Common myeloid progenitor, CD34-positive (primary cell): ENCODE data around the gene NUTM2F.
A peak's percentile ranks its signal among the peaks of the same experiment; 100 is the strongest.
"Not testable (repeated sequence)": the region's sequence is repeated elsewhere in the genome, so short reads cannot be mapped to it uniquely, and the experiment has no call there.

Experiments
- CTCF ChIA-PET: fragments of 350-600 bp; sonication (Branson Sonifier 250); formaldehyde crosslinking; loops from one replicate; lab custom pipeline; 2021; ENCODE audit warnings: antibody characterized with exemption; lab: Charles Lee
- POLR2A ChIA-PET: fragments of 350-600 bp; sonication (Branson Sonifier 250); formaldehyde crosslinking; loops from one replicate; lab custom pipeline; 2021; ENCODE audit warnings: antibody characterized with exemption; lab: Charles Lee
- DNase-seq, 3 donors: peaks; one replicate each; pipeline versions ENCODE4 v3.0.0 to v3.0.0-alpha.2; 2013
- H3K27ac ChIP-seq, 2 experiments: 1 replicate in 1 of 2; 2 replicates in 1 of 2; pipeline ENCODE4 v1.7.0; 2013; ENCODE audit warnings: inconsistent platforms in 2 of 2, low read length in 2 of 2, mild to moderate bottlenecking in 2 of 2, low read depth in 1 of 2, moderate library complexity in 1 of 2; ENCODE audit not compliant: severe bottlenecking in 2 of 2, insufficient read depth in 1 of 2, poor library complexity in 1 of 2
- H3K27me3 ChIP-seq, 5 experiments: replicated peaks in 2 of 5; 1 replicate in 3 of 5; 2 replicates in 2 of 5; pipeline versions ENCODE4 v1.6.1 to v1.7.0; 2013; ENCODE audit warnings: low read length in 4 of 5, mild to moderate bottlenecking in 2 of 5, moderate library complexity in 2 of 5, inconsistent platforms in 1 of 5; ENCODE audit not compliant: insufficient read depth in 5 of 5, control insufficient read depth in 4 of 5
- H3K36me3 ChIP-seq, 4 experiments: 1 replicate in 2 of 4; 2 replicates in 2 of 4; pipeline versions ENCODE4 v1.6.1 to v1.7.0; 2013; ENCODE audit warnings: low read length in 3 of 4, control low read depth in 1 of 4, mild to moderate bottlenecking in 1 of 4; ENCODE audit not compliant: control insufficient read depth in 4 of 4, insufficient read depth in 4 of 4
- H3K4me1 ChIP-seq, 4 experiments: 1 replicate in 3 of 4; 2 replicates in 1 of 4; pipeline versions ENCODE4 v1.6.1 to v1.7.1; 2013; ENCODE audit warnings: low read length in 3 of 4, mild to moderate bottlenecking in 3 of 4, control low read depth in 1 of 4, inconsistent platforms in 1 of 4, moderate library complexity in 1 of 4; ENCODE audit not compliant: control insufficient read depth in 4 of 4, insufficient read depth in 4 of 4; ENCODE audit errors: control extremely low read depth in 1 of 4
- H3K4me3 ChIP-seq, 7 experiments: 1 replicate in 4 of 7; 2 replicates in 3 of 7; pipeline versions ENCODE4 v1.5.1 to v1.7.0; 2013; ENCODE audit warnings: mild to moderate bottlenecking in 7 of 7, low read length in 6 of 7, moderate library complexity in 6 of 7, inconsistent platforms in 2 of 7, low read depth in 2 of 7, control low read depth in 1 of 7; ENCODE audit not compliant: insufficient read depth in 4 of 7, control insufficient read depth in 1 of 7; ENCODE audit errors: extremely low read depth in 1 of 7
- H3K9me3 ChIP-seq, 5 experiments: 1 replicate in 4 of 5; 2 replicates in 1 of 5; pipeline versions ENCODE4 v1.6.1 to v1.7.1; 2013; ENCODE audit warnings: low read length in 4 of 5, mild to moderate bottlenecking in 2 of 5, inconsistent platforms in 1 of 5, low read depth in 1 of 5, moderate library complexity in 1 of 5; ENCODE audit not compliant: control insufficient read depth in 4 of 5, insufficient read depth in 2 of 5; ENCODE audit errors: control extremely low read depth in 1 of 5
- WGBS: methylation state at CpG from one replicate; pipeline ENCODE4 v1.1.5; 2013; ENCODE audit not compliant: insufficient coverage; 5-methylcytosine and 5-hydroxymethylcytosine counted together

The NUTM2F gene

GRCh38 chr9:94289691-94290090 lies 38.8 kb downstream of the NUTM2F start:
- WGBS, result 100% methylated on average over 2 of the region's 2 CpGs
- H3K4me3 ChIP-seq, result no peak overlapping the region
- no peaks in the 10 kb centered on the region for H3K27me3 ChIP-seq
- ChIA-PET POLR2A (no interaction called here), CTCF (no interaction called here)
- no peaks in the 10 kb centered on the region for H3K4me1 ChIP-seq
- peaks cover 12 to 63% (median 37%) of the 10 kb centered on the region in 4 experiments for H3K36me3 ChIP-seq
- peaks cover 0 to 6% (median 1%) of the 10 kb centered on the region in 5 experiments for H3K9me3 ChIP-seq
- DNase-seq, result no peak
- no peak overlapping the region for H3K27ac ChIP-seq

DNA sequence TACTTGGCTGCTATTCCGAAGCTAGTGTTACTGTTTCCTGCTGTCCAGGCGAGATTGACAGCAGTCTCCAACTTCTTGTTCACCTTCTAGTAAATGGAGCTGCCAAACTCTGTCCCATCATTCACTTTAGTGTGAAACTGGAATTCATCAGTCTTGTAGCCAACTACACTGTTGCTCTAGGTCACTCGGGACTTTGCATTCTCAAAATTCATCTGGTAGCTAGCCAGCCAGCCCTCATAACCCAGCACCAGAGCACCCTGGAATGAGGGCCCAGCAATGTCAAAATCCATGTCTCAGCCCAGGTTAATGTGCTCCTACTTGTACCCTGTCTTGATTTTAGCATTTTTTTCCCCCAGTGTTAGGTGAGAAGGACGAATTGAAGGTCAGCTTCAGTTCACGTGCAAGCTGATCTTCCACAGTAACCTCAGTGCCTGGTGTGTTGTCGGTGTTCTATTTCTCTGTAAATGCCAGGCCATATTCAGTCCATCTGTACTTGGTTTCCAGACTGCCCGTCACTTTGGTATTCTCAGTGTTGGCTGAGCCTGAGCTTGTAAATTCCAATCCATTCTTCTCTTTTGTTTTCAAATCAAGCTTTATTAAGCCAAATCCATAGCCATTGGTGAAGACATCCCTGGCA lies 40.4 kb downstream of the NUTM2F start:
- WGBS, result 100% methylated on average over 6 of the region's 7 CpGs
- DNase-seq, result no peak
- Histone ChIP-seq H3K4me3 (no peak overlapping the region), H3K9me3 (peaks cover 0 to 9% (median 1%) of the 10 kb centered on the region in 5 experiments), H3K4me1 (no peaks in the 10 kb centered on the region), H3K27me3 (no peaks in the 10 kb centered on the region), H3K27ac (no peak overlapping the region), H3K36me3 (peaks cover 5 to 61% (median 31%) of the 10 kb centered on the region in 4 experiments)
- ChIA-PET POLR2A (no interaction called here), CTCF (no interaction called here)

- no CpG with 5 or more reads among the region's 3 CpGs for WGBS
- Histone ChIP-seq H3K4me1 (no peaks in the 10 kb centered on the region), H3K9me3 (peaks cover 0 to 16% (median 4%) of the 10 kb centered on the region in 5 experiments), H3K36me3 (peaks cover 7 to 60% (median 24%) of the 10 kb centered on the region in 4 experiments), H3K4me3 (no peak overlapping the region), H3K27me3 (no peaks in the 10 kb centered on the region), H3K27ac (no peak overlapping the region)
- DNase-seq, result no peak
- ChIA-PET POLR2A (no interaction called here), CTCF (no interaction called here)
These were observed 42.3 kb downstream of the NUTM2F start for GRCh38 chr9:94286116-94286515.

- DNase-seq, result no peak
- peaks cover 17 to 64% (median 32%) of the 10 kb centered on the region in 4 experiments for H3K36me3 ChIP-seq
- H3K4me3 ChIP-seq, result no peak overlapping the region
- CTCF ChIA-PET, result no interaction called here
- no peaks in the 10 kb centered on the region for H3K4me1 ChIP-seq
- POLR2A ChIA-PET, result no interaction called here
- H3K27me3 ChIP-seq, result no peaks in the 10 kb centered on the region
- no peak overlapping the region for H3K27ac ChIP-seq
- peaks cover 3 to 47% (median 23%) of the 10 kb centered on the region in 5 experiments for H3K9me3 ChIP-seq
These were observed 47.3 kb downstream of the NUTM2F start for GRCh38 chr9:94281101-94281500.

DNA sequence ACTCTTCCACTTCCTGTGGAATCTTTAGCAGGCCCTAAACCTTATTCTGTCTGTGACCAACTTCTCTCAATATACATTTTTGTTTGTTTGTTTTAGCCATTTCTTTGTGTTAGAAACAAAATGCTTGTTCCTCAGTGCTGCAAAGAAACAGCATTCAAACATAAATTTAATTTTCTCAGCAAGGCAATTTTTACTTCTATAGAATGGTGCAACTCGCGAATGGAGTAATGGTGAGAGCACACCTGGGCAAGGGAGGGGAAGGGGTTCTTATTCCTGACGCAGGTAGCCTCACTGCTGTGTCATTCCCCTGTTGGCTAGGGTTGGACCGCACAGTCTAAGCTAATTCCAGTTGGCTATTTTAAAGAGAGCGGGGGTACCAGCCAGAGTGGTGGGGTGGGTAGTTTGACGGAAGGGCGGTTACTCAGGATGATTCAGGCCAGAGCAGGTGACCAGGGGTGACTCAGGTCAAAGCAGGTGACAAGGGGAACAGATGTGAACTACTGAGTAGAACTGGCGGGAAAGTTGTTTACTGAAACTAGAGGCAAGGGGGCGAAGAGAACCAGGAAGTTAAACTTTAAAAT lies 47.9 kb downstream of the NUTM2F start:
- WGBS, result 97% methylated on average over 5 of the region's 9 CpGs
- CTCF ChIA-PET, result no interaction called here
- no peak overlapping the region for H3K4me3 ChIP-seq
- no peaks in the 10 kb centered on the region for H3K27me3 ChIP-seq
- peaks cover 3 to 50% (median 23%) of the 10 kb centered on the region in 5 experiments for H3K9me3 ChIP-seq
- POLR2A ChIA-PET, result no interaction called here
- no peaks in the 10 kb centered on the region for H3K4me1 ChIP-seq
- no peak overlapping the region for H3K27ac ChIP-seq
- peaks cover 15 to 66% (median 31%) of the 10 kb centered on the region in 4 experiments for H3K36me3 ChIP-seq
- DNase-seq, result no peak

- ChIA-PET CTCF (no interaction called here), POLR2A (no interaction called here)
- Histone ChIP-seq H3K27ac (peak overlapping the region in 1 of 2 experiments; percentile 45), H3K4me3 (no peak overlapping the region), H3K27me3 (no peaks in the 10 kb centered on the region), H3K36me3 (peaks cover 15 to 70% (median 36%) of the 10 kb centered on the region in 4 experiments), H3K9me3 (peaks cover 8 to 51% (median 23%) of the 10 kb centered on the region in 5 experiments), H3K4me1 (no peaks in the 10 kb centered on the region)
- peak in 1 of 3 donors; percentile 5 for DNase-seq
- WGBS, result no CpG with 5 or more reads among the region's 6 CpGs
These were observed 50.4 kb downstream of the NUTM2F start for GRCh38 chr9:94277885-94278536.

DNA sequence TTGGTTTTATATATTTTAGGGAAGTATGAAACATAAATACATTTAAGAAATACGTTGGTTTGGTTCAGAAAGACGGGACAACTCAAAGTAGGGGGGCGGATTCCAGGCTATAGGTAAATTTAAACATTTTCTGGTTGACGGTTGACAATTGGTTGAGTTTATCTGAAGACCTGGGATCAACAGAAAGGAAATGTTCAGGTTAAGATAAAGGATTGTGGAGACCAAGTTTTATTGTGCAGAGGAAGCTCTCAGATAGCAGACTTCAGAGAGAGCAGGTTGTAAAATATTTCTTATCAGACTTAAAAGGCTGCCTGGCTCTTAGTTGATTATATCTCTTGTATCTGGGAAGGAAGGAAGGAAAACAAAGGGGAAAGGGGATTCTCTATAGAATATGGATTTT lies 51.4 kb downstream of the NUTM2F start:
- POLR2A ChIA-PET, DNase-seq, H3K4me1 ChIP-seq, H3K27me3 ChIP-seq, H3K4me3 ChIP-seq, CTCF ChIA-PET: not testable (repeated sequence)
- H3K36me3 ChIP-seq, result peaks cover 13 to 61% (median 34%) of the 10 kb centered on the region in 4 experiments
- peaks cover 8 to 46% (median 21%) of the 10 kb centered on the region in 5 experiments for H3K9me3 ChIP-seq
- peak overlapping the region in 1 of 2 experiments; percentile 43 for H3K27ac ChIP-seq
- WGBS, result 90% methylated on average over 4 of the region's 4 CpGs
